SK-N-SH (cell line): ENCODE results near the gene CXorf49B. TPM values are rescaled to one million over a fixed set of nuclear protein-coding genes. Genes with fewer than 3 reads are reported as not detected.

Experiments
- CTCF ChIA-PET: fragments of 300-600, 350-600 bp; formaldehyde crosslinking; extraction: SDS; loops from one replicate; lab custom pipeline; 2021; lab: Yijun Ruan, JAX
- POLR2A ChIA-PET: fragments of 350-600 bp; sonication (Branson Sonifier 250); formaldehyde crosslinking; extraction: SDS; loops from one replicate; lab custom pipeline; 2020; ENCODE audit warnings: antibody characterized with exemption, inconsistent platforms; lab: Yijun Ruan, JAX
- DNase-seq: peaks from one replicate; pipeline ENCODE4 v3.0.0; 2012
- H2AFZ ChIP-seq: fragments of 200-600 bp; sonication (generic); 2 replicates; pipeline ENCODE4 v1.8.1; 2016; ENCODE audit warnings: antibody characterized with exemption, mild to moderate bottlenecking, low read depth
- H3F3A ChIP-seq: fragments of 200-600 bp; sonication (generic); replicated peaks from 2 replicates; pipeline ENCODE3; 2016; ENCODE audit warnings: antibody characterized with exemption, mild to moderate bottlenecking; ENCODE audit not compliant: insufficient read depth
- H3K27ac ChIP-seq, 2 experiments: fragments of 200-500 bp in 1 of 2; fragments of 200-600 bp in 1 of 2; sonication (Bioruptor generic) in 1 of 2; sonication (generic), shearing (Covaris generic) in 1 of 2; 2 replicates each; pipeline versions ENCODE4 v1.5.1 to v1.6.1; 2014 to 2016; ENCODE audit warnings: low read depth in 2 of 2, inconsistent platforms in 1 of 2, low read length in 1 of 2, mild to moderate bottlenecking in 1 of 2, mixed read lengths in 1 of 2
- H3K27me3 ChIP-seq: fragments of 200-600 bp; sonication (generic), shearing (Covaris generic); 2 replicates; pipeline ENCODE4 v1.6.1; 2016; ENCODE audit warnings: mixed run types; ENCODE audit not compliant: insufficient read depth
- H3K36me3 ChIP-seq, 2 experiments: fragments of 200-500 bp in 1 of 2; fragments of 200-600 bp in 1 of 2; sonication (Bioruptor generic) in 1 of 2; sonication (generic) in 1 of 2; replicated peaks in 1 of 2; 2 replicates each; pipeline versions ENCODE3 to v1.5.1; 2014 to 2016; ENCODE audit warnings: low read length in 1 of 2, mild to moderate bottlenecking in 1 of 2; ENCODE audit not compliant: insufficient read depth in 2 of 2, control insufficient read depth in 1 of 2
- H3K4me1 ChIP-seq, 2 experiments: fragments of 200-500 bp in 1 of 2; fragments of 200-600 bp in 1 of 2; sonication (Bioruptor generic) in 1 of 2; sonication (generic), shearing (Covaris generic) in 1 of 2; 2 replicates each; pipeline versions ENCODE4 v1.5.1 to v1.6.1; 2014 to 2016; ENCODE audit warnings: low read depth in 1 of 2, low read length in 1 of 2, mixed run types in 1 of 2; ENCODE audit not compliant: insufficient read depth in 2 of 2, control insufficient read depth in 1 of 2
- H3K4me2 ChIP-seq: fragments of 200-600 bp; sonication (generic), shearing (Covaris generic); 2 replicates; pipeline ENCODE4 v1.6.1; 2017; ENCODE audit warnings: mixed run types
- H3K4me3 ChIP-seq, 2 experiments: fragments of 200-500 bp in 1 of 2; fragments of 200-600 bp in 1 of 2; sonication (Bioruptor generic) in 1 of 2; sonication (generic), shearing (Covaris generic) in 1 of 2; 2 replicates each; pipeline versions ENCODE4 v1.5.1 to v1.8.1; 2014 to 2016; ENCODE audit warnings: low read depth in 2 of 2, inconsistent platforms in 1 of 2, low read length in 1 of 2, mild to moderate bottlenecking in 1 of 2, mixed read lengths in 1 of 2, moderate library complexity in 1 of 2
- H3K79me2 ChIP-seq: fragments of 200-600 bp; sonication (generic); 2 replicates; pipeline ENCODE4 v1.8.1; 2017; ENCODE audit warnings: mild to moderate bottlenecking; ENCODE audit not compliant: insufficient read depth
- H3K9ac ChIP-seq: fragments of 200-600 bp; sonication (generic); 2 replicates; pipeline ENCODE4 v1.6.1; 2017; ENCODE audit warnings: mixed run types
- H3K9me2 ChIP-seq: fragments of 200-600 bp; sonication (generic); 2 replicates; pipeline ENCODE4 v1.6.1; 2017; ENCODE audit warnings: mixed run types
- H3K9me3 ChIP-seq: fragments of 200-600 bp; sonication (generic); 2 replicates; pipeline ENCODE4 v1.6.1; 2017; ENCODE audit warnings: mixed run types, mild to moderate bottlenecking, moderate library complexity
- H4K20me1 ChIP-seq: fragments of 200-600 bp; sonication (generic); 2 replicates; pipeline ENCODE4 v1.6.1; 2017; ENCODE audit warnings: mild to moderate bottlenecking, mixed run types; ENCODE audit not compliant: insufficient read depth
- CHD2 ChIP-seq: fragments of 150-350 bp; IDR thresholded peaks from 2 replicates; pipeline ENCODE4 v1.6.1; 2018; ENCODE audit warnings: low read length; ENCODE audit not compliant: partially characterized antibody
- ELF1 ChIP-seq: IDR thresholded peaks from 2 replicates; pipeline ENCODE4 v1.4.0; 2012
- EZH2phosphoT487 ChIP-seq: fragments of 200-600 bp; sonication (generic); IDR thresholded peaks from 2 replicates; pipeline ENCODE4 v1.6.1; 2017; ENCODE audit warnings: low read depth, mixed run types, mild to moderate bottlenecking, antibody characterized with exemption, moderate library complexity, borderline replicate concordance
- GATA2 ChIP-seq: sonication (generic); formaldehyde crosslinking; IDR thresholded peaks from 2 replicates; pipeline ENCODE4 v1.5.0; 2020; ENCODE audit warnings: mild to moderate bottlenecking, missing genetic modification reagents
- MEF2A ChIP-seq: IDR thresholded peaks from 2 replicates; pipeline ENCODE4 v1.4.0; 2012; ENCODE audit warnings: low read depth, borderline replicate concordance
- NRF1 ChIP-seq: IDR thresholded peaks from 2 replicates; pipeline ENCODE4 v1.6.1; 2012; ENCODE audit warnings: low read depth, mild to moderate bottlenecking, low read length
- RAD21 ChIP-seq: IDR thresholded peaks from 2 replicates; pipeline ENCODE4 v1.6.1; 2012; ENCODE audit warnings: mild to moderate bottlenecking, low read length
- SIN3A ChIP-seq: IDR thresholded peaks from 2 replicates; pipeline ENCODE4 v1.6.1; 2012; ENCODE audit warnings: low read depth, mild to moderate bottlenecking, low read length, moderate library complexity, borderline replicate concordance
- SMC3 ChIP-seq: IDR thresholded peaks from 2 replicates; pipeline ENCODE4 v1.6.1; 2012; ENCODE audit warnings: low read depth, low read length, improper control_type of control experiment
- TEAD4 ChIP-seq: IDR thresholded peaks from 2 replicates; pipeline ENCODE4 v1.4.0; 2012; ENCODE audit warnings: mild to moderate bottlenecking, borderline replicate concordance; ENCODE audit not compliant: insufficient read depth
- WGBS: methylation state at CpG from one replicate; pipeline ENCODE4 v1.1.6; 2017; ENCODE audit warnings: low lambda C conversion rate; 5-methylcytosine and 5-hydroxymethylcytosine counted together
- polyA plus RNA-seq, 3 experiments: library from polyadenylated mRNA; depleted of rRNA; stranded (reverse); fragments of >200 nt; gene quantifications; 2 replicates each; pipeline ENCODE4 v1.2.3, GENCODE V29; 2012
- TF ChIP-seq, protein P1 (sequence below): fragments of 150-350 bp; IDR thresholded peaks from 2 replicates; pipeline ENCODE4 v1.6.1; 2017; ENCODE audit warnings: antibody characterized with exemption, low read length, low read depth, borderline replicate concordance
- TF ChIP-seq, protein P2 (sequence below): IDR thresholded peaks from 2 replicates; pipeline ENCODE4 v1.4.0; 2012; ENCODE audit warnings: low read depth, borderline replicate concordance
- TF ChIP-seq, protein P3 (sequence below): IDR thresholded peaks from 2 replicates; pipeline ENCODE4 v1.4.0; 2012; ENCODE audit warnings: low read depth

Gene CXorf49B
- polyA plus RNA-seq, 1 of the 3 experiments (the other 2 are of a cell fraction) = not detected

DNA sequence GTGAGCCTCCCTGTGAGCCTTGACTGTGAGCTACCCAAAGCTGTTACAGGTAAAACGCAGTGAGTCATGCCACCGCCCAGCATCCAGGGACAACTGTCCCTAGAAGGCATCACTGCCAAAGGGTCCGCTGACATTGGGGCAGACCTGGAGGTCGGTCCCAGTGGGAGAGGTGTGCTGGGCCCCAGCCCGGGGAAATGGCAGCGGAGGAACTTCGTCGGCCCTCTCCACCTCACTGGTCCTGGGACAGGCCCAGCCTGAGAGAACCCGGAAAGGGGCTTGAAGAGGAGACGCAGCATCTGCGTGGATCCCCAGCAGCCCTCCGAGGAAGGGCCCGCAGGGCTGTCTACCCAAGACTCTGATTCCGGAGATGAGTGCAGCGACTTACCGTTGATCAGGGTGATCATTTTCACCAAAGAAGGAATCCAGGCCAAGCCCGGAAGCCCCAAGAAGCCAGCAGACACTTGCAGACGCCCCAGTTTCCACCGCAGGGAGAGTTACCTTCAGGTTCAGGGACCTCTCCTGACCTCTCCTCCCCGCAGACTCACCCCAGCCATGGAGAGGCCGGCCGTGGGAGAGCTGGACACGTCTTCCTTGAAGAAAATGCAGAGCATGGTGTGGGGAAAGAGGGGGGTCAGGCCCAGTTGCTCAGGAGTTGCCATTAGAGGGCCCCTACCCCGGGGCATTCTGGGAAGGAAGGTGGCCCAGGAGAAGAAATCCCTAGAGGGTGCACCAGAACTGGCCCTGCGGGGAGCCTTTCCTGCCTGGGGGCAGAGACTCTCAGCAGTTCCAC, 51.2 kb downstream of the CXorf49B start (continued):
- TF ChIP-seq CHD2 = no peak

DNA sequence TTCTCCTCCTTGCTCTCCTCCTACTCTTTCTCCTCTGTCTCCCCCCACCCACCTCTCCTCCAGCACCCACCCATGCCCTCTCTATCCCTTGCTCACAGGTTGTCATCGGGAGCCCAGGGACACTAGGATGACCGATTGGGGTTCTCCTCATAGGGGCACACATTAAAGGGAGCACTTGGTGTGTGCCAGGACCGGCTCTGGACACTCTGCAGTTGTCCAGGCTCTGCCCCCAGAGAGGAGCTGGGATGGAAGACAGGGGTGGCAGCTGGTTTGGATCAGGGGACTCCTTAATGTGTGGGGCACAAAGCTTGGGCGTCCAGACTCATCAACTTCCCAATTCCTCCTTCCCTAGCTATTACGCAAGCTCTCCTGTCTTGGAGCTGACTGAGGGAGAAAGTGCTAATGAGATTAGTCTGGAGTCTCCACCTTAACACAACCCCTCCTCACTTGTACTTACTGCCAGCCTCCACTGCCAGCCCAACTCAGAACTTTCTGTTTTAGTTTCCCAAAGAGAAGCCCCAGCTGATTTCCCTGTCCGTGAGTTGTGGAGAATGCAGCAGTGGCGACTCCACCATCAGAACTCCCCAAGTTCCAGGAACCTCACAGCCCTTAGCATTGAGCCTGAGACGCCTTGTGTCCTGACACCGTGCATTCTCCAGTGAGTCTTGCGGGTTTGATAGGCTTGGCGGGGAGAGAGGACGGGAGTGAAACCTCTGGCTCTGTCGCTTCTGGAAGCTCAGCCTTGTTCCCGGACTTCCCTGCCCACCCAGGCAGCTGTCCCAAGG, 52.2 kb downstream of the CXorf49B start:
- H3K9me3 ChIP-seq = no peaks in the 10 kb centered on the region
- no peak overlapping the region for H3K9ac ChIP-seq
- H4K20me1 ChIP-seq = no peaks in the 10 kb centered on the region
- POLR2A ChIA-PET = no interaction called here
- CTCF ChIA-PET = no interaction called here
- no peaks in the 10 kb centered on the region for H3K9me2 ChIP-seq
- H3K79me2 ChIP-seq = no peaks in the 10 kb centered on the region
- H3K4me3 ChIP-seq = no peak overlapping the region
- H3K4me2 ChIP-seq = no peak overlapping the region
- DNase-seq = no peak
- TF ChIP-seq ELF1 = no peak
- TF ChIP-seq TEAD4 = no peak
- no peak for TF ChIP-seq SMC3
- TF ChIP-seq EZH2phosphoT487 = no peak
- TF ChIP-seq SIN3A = no peak
- no peak for TF ChIP-seq GATA2 (CRISPR knock-in tag)
- TF ChIP-seq, protein P1, sequence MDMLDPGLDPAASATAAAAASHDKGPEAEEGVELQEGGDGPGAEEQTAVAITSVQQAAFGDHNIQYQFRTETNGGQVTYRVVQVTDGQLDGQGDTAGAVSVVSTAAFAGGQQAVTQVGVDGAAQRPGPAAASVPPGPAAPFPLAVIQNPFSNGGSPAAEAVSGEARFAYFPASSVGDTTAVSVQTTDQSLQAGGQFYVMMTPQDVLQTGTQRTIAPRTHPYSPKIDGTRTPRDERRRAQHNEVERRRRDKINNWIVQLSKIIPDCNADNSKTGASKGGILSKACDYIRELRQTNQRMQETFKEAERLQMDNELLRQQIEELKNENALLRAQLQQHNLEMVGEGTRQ = no peak
- no peak for TF ChIP-seq CHD2
- no peak for TF ChIP-seq MEF2A
- TF ChIP-seq, protein P2, sequence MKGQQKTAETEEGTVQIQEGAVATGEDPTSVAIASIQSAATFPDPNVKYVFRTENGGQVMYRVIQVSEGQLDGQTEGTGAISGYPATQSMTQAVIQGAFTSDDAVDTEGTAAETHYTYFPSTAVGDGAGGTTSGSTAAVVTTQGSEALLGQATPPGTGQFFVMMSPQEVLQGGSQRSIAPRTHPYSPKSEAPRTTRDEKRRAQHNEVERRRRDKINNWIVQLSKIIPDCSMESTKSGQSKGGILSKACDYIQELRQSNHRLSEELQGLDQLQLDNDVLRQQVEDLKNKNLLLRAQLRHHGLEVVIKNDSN = no peak
- TF ChIP-seq NRF1 = no peak
- no peak for TF ChIP-seq RAD21
- TF ChIP-seq, protein P3, sequence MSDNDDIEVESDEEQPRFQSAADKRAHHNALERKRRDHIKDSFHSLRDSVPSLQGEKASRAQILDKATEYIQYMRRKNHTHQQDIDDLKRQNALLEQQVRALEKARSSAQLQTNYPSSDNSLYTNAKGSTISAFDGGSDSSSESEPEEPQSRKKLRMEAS = no peak
- no peaks in the 10 kb centered on the region for H3K36me3 ChIP-seq
- 2% methylated on average over 12 of the region's 14 CpGs for WGBS
- H3K4me1 ChIP-seq = no peaks in the 10 kb centered on the region
- H3K27me3 ChIP-seq = peaks cover 30% of the 10 kb centered on the region; the same call in 1 of the 2 replicates
- no peak overlapping the region for H3K27ac ChIP-seq
- no peaks in the 10 kb centered on the region for H3F3A ChIP-seq
- H2AFZ ChIP-seq = no peak overlapping the region
